ENCODE data around the gene OR2T29.
"Not testable (repeated sequence)": the region's sequence is repeated elsewhere in the genome, so short reads cannot be mapped to it uniquely, and the experiment has no call there.

Gene OR2T29

DNA sequence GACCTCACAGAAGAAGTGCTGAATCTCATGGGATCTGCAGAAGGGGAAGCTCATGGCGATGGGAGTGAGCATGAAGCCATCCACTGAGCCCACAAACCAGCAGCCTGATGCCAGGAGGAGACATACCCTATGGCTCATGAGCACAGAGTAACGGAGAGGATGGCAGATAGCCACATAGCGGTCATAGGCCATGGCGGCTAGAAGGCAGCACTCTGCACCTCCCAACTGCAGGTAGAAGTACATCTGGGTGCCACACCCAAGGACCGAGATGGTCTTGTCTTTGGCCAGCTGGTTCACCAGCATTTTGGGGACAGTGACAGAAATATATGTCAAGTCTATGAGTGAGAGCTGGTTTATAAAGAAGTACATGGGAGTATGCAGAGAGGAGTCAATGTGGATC lies 30.7 kb upstream of the OR2T29 start:
- Mint-ChIP-seq H3K4me1 (no peaks in the 10 kb centered on the region), H3K9me3 (peaks cover 61% of the 10 kb centered on the region), H3K27ac (no peak overlapping the region), H3K4me3 (no peak overlapping the region), H3K36me3 (ENCODE audit: low read depth) (no peaks in the 10 kb centered on the region), H3K27me3 (ENCODE audit: low read depth, poor library complexity) (peaks cover 3% of the 10 kb centered on the region)
- TF ChIP-seq, protein P1, sequence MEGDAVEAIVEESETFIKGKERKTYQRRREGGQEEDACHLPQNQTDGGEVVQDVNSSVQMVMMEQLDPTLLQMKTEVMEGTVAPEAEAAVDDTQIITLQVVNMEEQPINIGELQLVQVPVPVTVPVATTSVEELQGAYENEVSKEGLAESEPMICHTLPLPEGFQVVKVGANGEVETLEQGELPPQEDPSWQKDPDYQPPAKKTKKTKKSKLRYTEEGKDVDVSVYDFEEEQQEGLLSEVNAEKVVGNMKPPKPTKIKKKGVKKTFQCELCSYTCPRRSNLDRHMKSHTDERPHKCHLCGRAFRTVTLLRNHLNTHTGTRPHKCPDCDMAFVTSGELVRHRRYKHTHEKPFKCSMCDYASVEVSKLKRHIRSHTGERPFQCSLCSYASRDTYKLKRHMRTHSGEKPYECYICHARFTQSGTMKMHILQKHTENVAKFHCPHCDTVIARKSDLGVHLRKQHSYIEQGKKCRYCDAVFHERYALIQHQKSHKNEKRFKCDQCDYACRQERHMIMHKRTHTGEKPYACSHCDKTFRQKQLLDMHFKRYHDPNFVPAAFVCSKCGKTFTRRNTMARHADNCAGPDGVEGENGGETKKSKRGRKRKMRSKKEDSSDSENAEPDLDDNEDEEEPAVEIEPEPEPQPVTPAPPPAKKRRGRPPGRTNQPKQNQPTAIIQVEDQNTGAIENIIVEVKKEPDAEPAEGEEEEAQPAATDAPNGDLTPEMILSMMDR (IDR thresholded peaks at IDR 0.05): no peak
- no peak for DNase-seq

- no peak for DNase-seq
- TF ChIP-seq, protein P1 (IDR thresholded peaks at IDR 0.05): no peak
- Mint-ChIP-seq H3K27me3 (ENCODE audit: low read depth, poor library complexity) (peaks cover 3% of the 10 kb centered on the region), H3K9me3 (peaks cover 67% of the 10 kb centered on the region), H3K4me3 (no peak overlapping the region), H3K4me1 (no peaks in the 10 kb centered on the region), H3K27ac (no peak overlapping the region), H3K36me3 (ENCODE audit: low read depth) (no peaks in the 10 kb centered on the region)
Observed at GRCh38 chr1:248592655-248593054, 30.1 kb upstream of the OR2T29 start.

DNA sequence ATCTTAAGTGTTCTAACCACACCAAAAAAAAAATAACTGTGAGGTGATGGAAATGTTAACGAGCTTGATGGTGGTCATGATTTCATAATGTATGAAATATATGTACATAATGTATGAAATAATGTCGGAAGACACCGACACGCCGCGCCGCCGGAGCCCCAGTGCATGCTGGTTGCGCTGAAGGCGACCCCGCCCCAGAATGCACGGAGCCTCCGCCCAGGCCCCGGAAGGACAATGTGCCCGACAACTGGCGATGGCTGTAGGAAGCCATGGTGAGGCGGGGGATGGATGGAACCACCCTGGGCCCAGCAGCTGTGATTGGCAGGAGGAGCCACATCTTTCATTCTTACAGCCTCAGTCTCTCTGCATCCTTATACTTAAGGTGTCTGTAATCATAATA lies 27.5 kb upstream of the OR2T29 start:
- Mint-ChIP-seq H3K9me3 (peaks cover 72% of the 10 kb centered on the region), H3K36me3 (ENCODE audit: low read depth) (no peaks in the 10 kb centered on the region), H3K27me3 (ENCODE audit: low read depth, poor library complexity) (peaks cover 3% of the 10 kb centered on the region), H3K4me1 (no peaks in the 10 kb centered on the region), H3K27ac (no peak overlapping the region), H3K4me3 (no peak overlapping the region)
- TF ChIP-seq, protein P1 (IDR thresholded peaks at IDR 0.05): no peak
- no peak for DNase-seq

GRCh38 chr1:248589334-248589733 lies 26.8 kb upstream of the OR2T29 start:
- Mint-ChIP-seq H3K27ac (no peak overlapping the region), H3K9me3 (peaks cover 72% of the 10 kb centered on the region), H3K36me3 (ENCODE audit: low read depth) (no peaks in the 10 kb centered on the region), H3K4me3 (no peak overlapping the region), H3K4me1 (no peaks in the 10 kb centered on the region), H3K27me3 (ENCODE audit: low read depth, poor library complexity) (peaks cover 3% of the 10 kb centered on the region)
- no peak for DNase-seq
- TF ChIP-seq, protein P1 (IDR thresholded peaks at IDR 0.05): no peak

GRCh38 chr1:248585266-248585665 lies 22.7 kb upstream of the OR2T29 start:
- no peaks in the 10 kb centered on the region for H3K4me1 Mint-ChIP-seq
- H3K9me3 Mint-ChIP-seq: peaks cover 56% of the 10 kb centered on the region
- no peaks in the 10 kb centered on the region for H3K36me3 Mint-ChIP-seq (ENCODE audit: low read depth)
- H3K27me3 Mint-ChIP-seq (ENCODE audit: low read depth, poor library complexity): peaks cover 3% of the 10 kb centered on the region
- no peak overlapping the region for H3K27ac Mint-ChIP-seq
- no peak for DNase-seq
- H3K4me3 Mint-ChIP-seq: no peak overlapping the region
- TF ChIP-seq, protein P1 (IDR thresholded peaks at IDR 0.05): no peak

DNA sequence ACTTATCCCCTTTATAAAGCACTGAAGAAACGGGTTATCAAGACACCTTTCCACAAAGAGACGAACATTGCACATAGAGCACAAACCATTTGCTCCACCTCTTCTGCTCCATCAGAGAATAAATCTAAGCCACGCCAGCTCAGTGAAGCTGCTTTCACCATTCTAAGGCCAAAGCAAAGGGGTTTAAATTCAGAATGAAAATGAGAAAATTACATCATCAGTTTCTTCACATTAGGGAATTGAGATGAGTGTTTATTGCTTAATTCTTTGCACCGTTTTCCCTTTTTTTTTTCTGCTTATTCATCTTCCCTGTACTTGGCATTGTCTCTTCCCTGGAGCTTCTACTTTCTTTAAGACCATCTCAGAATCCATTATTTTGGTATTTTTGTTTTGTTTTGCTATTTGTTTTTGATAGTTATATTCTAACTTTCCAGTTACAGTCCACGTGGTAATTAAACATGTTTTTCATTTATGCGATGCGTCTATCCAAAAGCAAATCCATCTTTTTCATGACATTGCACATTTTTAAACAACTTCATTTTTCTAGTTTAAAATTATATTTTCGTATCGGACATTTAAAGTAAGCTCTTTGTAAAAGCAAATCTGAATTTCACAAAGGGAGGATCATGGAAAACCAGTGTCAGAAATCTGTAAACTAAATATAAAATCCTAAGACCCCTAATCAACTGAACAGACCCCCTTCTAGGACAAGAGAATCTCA lies 13.8 kb upstream of the OR2T29 start:
- no peak for DNase-seq
- TF ChIP-seq, protein P1 (IDR thresholded peaks at IDR 0.05): no peak
- peaks cover 57% of the 10 kb centered on the region for H3K9me3 Mint-ChIP-seq
- H3K36me3 Mint-ChIP-seq (ENCODE audit: low read depth): no peaks in the 10 kb centered on the region
- H3K27ac Mint-ChIP-seq: no peak overlapping the region
- H3K27me3 Mint-ChIP-seq (ENCODE audit: low read depth, poor library complexity): no peaks in the 10 kb centered on the region
- no peak overlapping the region for H3K4me3 Mint-ChIP-seq
- no peaks in the 10 kb centered on the region for H3K4me1 Mint-ChIP-seq

GRCh38 chr1:248574657-248575056 lies 12.1 kb upstream of the OR2T29 start, which contains the start of gene OR2T34:
Gene OR2T34 (minus strand): TSS chr1:248574757. CDS start chr1:248574757, 0 bp downstream.
- H3K27me3 Mint-ChIP-seq (ENCODE audit: low read depth, poor library complexity); DNase-seq; H3K4me3 Mint-ChIP-seq; H3K36me3 Mint-ChIP-seq (ENCODE audit: low read depth); H3K27ac Mint-ChIP-seq; H3K4me1 Mint-ChIP-seq: not testable (repeated sequence)
- peaks cover 52% of the 10 kb centered on the region for H3K9me3 Mint-ChIP-seq

DNA sequence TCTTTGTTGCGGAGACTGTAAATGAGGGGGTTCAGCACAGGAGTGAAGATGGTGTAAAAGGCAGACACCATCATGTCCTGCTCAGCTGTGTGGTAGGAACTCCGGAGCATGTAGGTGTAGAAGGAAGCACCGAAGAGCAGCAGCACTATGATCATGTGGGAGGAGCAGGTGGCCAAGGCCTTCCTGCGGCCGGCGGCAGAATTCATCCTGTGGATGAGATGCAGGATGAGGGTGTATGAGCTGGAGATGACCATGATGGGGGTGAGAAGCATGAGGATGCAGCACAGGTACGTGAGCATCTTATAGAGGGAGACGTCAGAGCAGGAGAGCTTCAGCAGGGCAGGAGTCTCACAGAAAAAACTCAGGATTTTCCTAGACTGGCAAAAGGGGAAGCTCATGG lies 11.3 kb upstream of the OR2T29 start:
- not testable (repeated sequence) for H3K27me3 Mint-ChIP-seq (ENCODE audit: low read depth, poor library complexity); H3K27ac Mint-ChIP-seq; H3K36me3 Mint-ChIP-seq (ENCODE audit: low read depth); H3K4me1 Mint-ChIP-seq; DNase-seq; H3K4me3 Mint-ChIP-seq
- H3K9me3 Mint-ChIP-seq: peaks cover 50% of the 10 kb centered on the region

DNA sequence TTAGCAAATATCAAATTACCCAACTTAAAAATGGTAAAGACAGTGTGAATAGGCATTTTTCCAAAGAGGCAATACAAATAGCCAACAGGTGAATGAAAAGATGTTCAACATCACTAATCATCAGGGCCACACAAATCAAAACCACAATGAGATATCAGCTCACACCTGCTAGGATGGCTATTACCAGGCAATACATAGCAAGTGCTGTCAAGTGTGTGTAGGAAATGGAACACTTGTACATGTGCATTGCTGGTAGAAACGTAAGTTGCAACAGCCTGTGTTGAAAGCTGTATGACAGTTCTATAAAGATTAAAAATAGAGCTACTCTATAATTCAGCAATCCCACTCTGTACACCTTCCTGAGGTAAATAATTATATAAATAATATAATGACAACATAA lies 9.5 kb upstream of the OR2T29 start:
- H3K27me3 Mint-ChIP-seq (ENCODE audit: low read depth, poor library complexity); H3K27ac Mint-ChIP-seq; H3K4me3 Mint-ChIP-seq; DNase-seq; H3K36me3 Mint-ChIP-seq (ENCODE audit: low read depth); H3K4me1 Mint-ChIP-seq: not testable (repeated sequence)
- peaks cover 42% of the 10 kb centered on the region for H3K9me3 Mint-ChIP-seq
